Activated CD4-positive, alpha-beta memory T cell treated with anti-CD3 and anti-CD28 coated beads for 36 hours (primary cell): ENCODE measurements around the gene LRRC71. TPM values are rescaled to one million over a fixed set of nuclear protein-coding genes. Genes with fewer than 3 reads are reported as not detected.

Source experiments
- CTCF ChIA-PET: fragments of 350-600 bp; sonication (Branson Sonifier 250); formaldehyde crosslinking; loops from one replicate; lab custom pipeline; 2021; ENCODE audit warnings: antibody characterized with exemption, inconsistent platforms; lab: Charles Lee
- POLR2A ChIA-PET: fragments of 350-600 bp; sonication (Branson Sonifier 250); formaldehyde crosslinking; loops from one replicate; lab custom pipeline; 2021; ENCODE audit warnings: antibody characterized with exemption; lab: Charles Lee
- DNase-seq: peaks from one replicate; pipeline ENCODE4 v3.0.0-alpha.2; 2020
- H3K27ac Mint-ChIP-seq: one replicate; pipeline ENCODE4 v1.8.0; 2021; ENCODE audit warnings: mixed read lengths
- H3K27me3 Mint-ChIP-seq: one replicate; pipeline ENCODE4 v1.8.0; 2021; ENCODE audit warnings: mixed read lengths
- H3K36me3 Mint-ChIP-seq: one replicate; pipeline ENCODE4 v1.8.0; 2021; ENCODE audit warnings: mixed read lengths
- H3K4me1 Mint-ChIP-seq: one replicate; pipeline ENCODE4 v1.8.0; 2021; ENCODE audit warnings: low read depth, mixed read lengths
- H3K4me3 Mint-ChIP-seq: one replicate; pipeline ENCODE4 v1.8.0; 2021; ENCODE audit warnings: mild to moderate bottlenecking, mixed read lengths
- H3K9me3 Mint-ChIP-seq: one replicate; pipeline ENCODE4 v1.8.0; 2021; ENCODE audit warnings: mixed read lengths
- intact Hi-C: fragments of 100-400 bp; cut with micrococcal nuclease; formaldehyde crosslinking; loops from one replicate; pipeline ENCODE4 v1.15.1; 2023
- total RNA-seq, 2 experiments: library from RNA; stranded (reverse); gene quantifications; one replicate each; pipeline ENCODE4 v1.2.3, GENCODE V29; 2021

The LRRC71 gene
- total RNA-seq, 2 experiments from 2014 or later, result not detected

DNA sequence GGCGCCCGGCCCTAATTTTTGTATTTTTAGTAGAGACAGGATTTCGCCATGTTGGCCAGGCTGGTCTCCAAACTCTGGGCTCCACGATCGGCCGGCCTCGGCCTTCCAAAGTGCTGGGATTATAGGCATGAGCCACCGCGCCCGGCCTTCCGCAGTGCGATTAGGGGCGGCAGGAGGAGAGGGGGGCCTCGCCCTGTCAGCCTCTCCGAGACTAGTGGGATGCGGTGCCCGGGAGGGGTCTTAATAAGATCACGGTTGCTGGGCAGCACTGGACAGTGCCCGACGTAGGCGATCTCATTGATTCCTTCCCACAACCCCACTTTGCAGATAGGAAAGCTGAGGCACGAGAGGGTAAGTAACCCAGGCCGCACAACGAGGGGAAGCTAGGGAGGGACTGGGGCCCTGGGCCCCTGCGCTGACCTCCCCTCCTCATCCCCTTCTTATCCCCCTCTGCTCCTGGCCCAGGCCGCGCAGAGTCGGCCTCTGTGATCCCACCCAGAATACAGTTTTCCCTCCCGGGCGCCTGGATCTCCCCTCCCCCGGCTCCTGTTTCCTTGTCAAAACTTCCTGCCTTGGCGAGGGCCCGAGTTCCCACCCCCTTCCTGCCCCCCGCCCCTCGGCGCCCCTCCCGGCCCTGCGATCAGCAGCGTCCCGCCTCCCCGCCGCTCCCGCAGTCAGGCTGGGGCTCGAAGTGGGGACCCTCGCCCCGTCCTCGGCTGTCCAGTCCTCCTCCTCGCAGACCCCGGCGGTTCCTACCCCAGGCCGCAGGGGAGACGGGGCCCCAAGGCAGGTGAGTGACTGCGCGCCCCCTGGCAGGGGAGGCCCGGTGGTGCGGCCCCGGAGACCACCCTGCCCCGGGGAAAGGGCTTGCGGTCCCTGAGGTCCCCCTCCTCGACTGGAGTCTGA, 27.1 kb upstream of the LRRC71 start, which contains the start of gene PEAR1:
TSS of gene PEAR1 (plus strand) at position 671 of the 906 bp plus-strand sequence. CDS start 10,209 bp downstream, outside the sequence.
- Mint-ChIP-seq H3K4me3 (peak within 1 kb of the TSS; percentile 48), H3K36me3 (no peaks in the 10 kb centered on the region), H3K4me1 (peaks cover 11% of the 10 kb centered on the region), H3K27me3 (peaks cover 50% of the 10 kb centered on the region), H3K9me3 (no peaks in the 10 kb centered on the region), H3K27ac (no peak within 1 kb of the TSS)
- CTCF ChIA-PET, result interaction anchor here (0.8 to 9.3 kb wide), 11 partner anchors 17 to 344 kb away, joined by 3 to 137 read pairs (median 7); partner anchors contain the start of genes INSRR, LRRC71 and NTRK1
- intact Hi-C loops, result loop anchor here (2.0 to 10.0 kb wide), 2 partner anchors 28 to 208 kb away; partner anchors contain the start of gene LRRC71
- DNase-seq, result no peak
- POLR2A ChIA-PET, result no interaction called here

GRCh38 chr1:156894001-156894400, 26.4 kb upstream of the LRRC71 start:
- DNase-seq, result no peak
- Mint-ChIP-seq H3K36me3 (no peaks in the 10 kb centered on the region), H3K4me3 (no peak overlapping the region), H3K27ac (no peak overlapping the region), H3K27me3 (peaks cover 53% of the 10 kb centered on the region), H3K4me1 (peaks cover 13% of the 10 kb centered on the region), H3K9me3 (no peaks in the 10 kb centered on the region)
- intact Hi-C loops, result loop anchor here (10.0 kb wide), 1 partner anchor 209 kb away; no protein-coding TSS in a partner anchor
- POLR2A ChIA-PET, result no interaction called here
- CTCF ChIA-PET, result interaction anchor here (1.1 to 7.3 kb wide), 3 partner anchors 30 to 95 kb away, joined by 3 to 132 read pairs (median 89); partner anchors contain the start of gene LRRC71

DNA sequence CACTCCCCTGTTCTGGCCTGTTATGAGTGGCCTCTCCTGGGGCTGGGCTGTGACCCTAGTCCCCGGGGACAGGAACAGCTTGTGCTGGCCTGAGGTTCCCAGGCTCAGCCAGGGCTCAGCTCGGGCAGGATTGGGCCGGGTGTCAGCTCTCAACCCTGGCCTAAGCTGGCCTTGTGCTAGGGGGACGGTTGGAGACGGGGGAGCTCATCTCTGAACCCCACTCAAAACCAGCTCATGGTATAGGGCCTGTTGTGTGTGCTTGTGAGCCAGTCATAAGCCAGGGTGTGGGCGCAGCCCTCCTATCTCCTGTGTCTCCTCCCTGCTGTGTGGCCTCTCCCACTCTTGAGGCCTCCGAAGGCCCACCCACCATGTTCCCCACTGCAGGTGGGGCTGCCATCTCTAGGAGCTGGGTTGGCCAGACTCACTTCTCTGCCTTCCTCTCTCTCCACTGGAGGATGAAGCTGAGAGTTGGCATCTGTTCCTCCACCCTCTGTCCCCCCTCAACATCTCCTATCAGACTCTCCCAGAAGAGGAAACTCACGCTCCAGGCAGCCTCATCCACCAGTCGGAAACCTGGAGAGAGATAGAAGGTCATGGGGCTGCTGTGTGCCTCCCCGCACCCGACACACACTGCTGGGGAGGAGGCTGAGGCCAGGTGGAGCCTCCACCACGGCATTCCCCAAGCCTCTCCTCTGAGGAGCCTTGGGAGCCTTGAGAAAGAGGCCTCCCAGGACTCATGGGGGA, 25.5 kb upstream of the LRRC71 start:
- no peak for DNase-seq
- Mint-ChIP-seq H3K4me1 (peaks cover 13% of the 10 kb centered on the region), H3K36me3 (no peaks in the 10 kb centered on the region), H3K4me3 (no peak overlapping the region), H3K27ac (no peak overlapping the region), H3K9me3 (no peaks in the 10 kb centered on the region), H3K27me3 (peaks cover 56% of the 10 kb centered on the region)
- intact Hi-C loops, result loop anchor here (10.0 kb wide), 1 partner anchor 210 kb away; no protein-coding TSS in a partner anchor
- POLR2A ChIA-PET, result no interaction called here
- CTCF ChIA-PET, result interaction anchor here (1.1 to 7.3 kb wide), 2 partner anchors 29 to 35 kb away, joined by 3 to 132 read pairs; partner anchors contain the start of gene LRRC71

- ChIA-PET CTCF (interaction anchor here (7.3 kb wide), 1 partner anchor 29 kb away, joined by 132 read pairs; the partner anchor contains the start of gene LRRC71), POLR2A (no interaction called here)
- Mint-ChIP-seq H3K4me3 (no peak overlapping the region), H3K9me3 (no peaks in the 10 kb centered on the region), H3K27ac (no peak overlapping the region), H3K27me3 (peaks cover 54% of the 10 kb centered on the region), H3K36me3 (no peaks in the 10 kb centered on the region), H3K4me1 (peaks cover 13% of the 10 kb centered on the region)
- DNase-seq, result no peak
- intact Hi-C loops, result loop anchor here (10.0 kb wide), 1 partner anchor 211 kb away; no protein-coding TSS in a partner anchor
Observed at GRCh38 chr1:156895455-156895812, 25.0 kb upstream of the LRRC71 start.

- no peak for DNase-seq
- Mint-ChIP-seq H3K9me3 (no peaks in the 10 kb centered on the region), H3K36me3 (no peaks in the 10 kb centered on the region), H3K4me1 (peaks cover 13% of the 10 kb centered on the region), H3K27me3 (peaks cover 51% of the 10 kb centered on the region), H3K27ac (no peak overlapping the region), H3K4me3 (no peak overlapping the region)
- intact Hi-C loops, result loop anchor here (10.0 kb wide), 1 partner anchor 211 kb away; no protein-coding TSS in a partner anchor
- ChIA-PET POLR2A (no interaction called here), CTCF (interaction anchor here (7.3 kb wide), 1 partner anchor 28 kb away, joined by 132 read pairs; the partner anchor contains the start of gene LRRC71)
Observed at GRCh38 chr1:156895927-156896326, 24.5 kb upstream of the LRRC71 start.

- Mint-ChIP-seq H3K27me3 (peaks cover 45% of the 10 kb centered on the region), H3K4me1 (peaks cover 13% of the 10 kb centered on the region), H3K9me3 (no peaks in the 10 kb centered on the region), H3K36me3 (no peaks in the 10 kb centered on the region), H3K27ac (no peak overlapping the region), H3K4me3 (no peak overlapping the region)
- intact Hi-C loops, result loop anchor here (10.0 kb wide), 1 partner anchor 212 kb away; no protein-coding TSS in a partner anchor
- no peak for DNase-seq
- ChIA-PET CTCF (interaction anchor here (0.8 to 0.9 kb wide), 2 partner anchors 17 to 31 kb away, joined by 3 read pairs; no protein-coding TSS in a partner anchor), POLR2A (no interaction called here)
Observed at GRCh38 chr1:156896490-156897033, 23.9 kb upstream of the LRRC71 start.

- intact Hi-C loops, result loop anchor here (10.0 kb wide), 1 partner anchor 212 kb away; no protein-coding TSS in a partner anchor
- Mint-ChIP-seq H3K9me3 (no peaks in the 10 kb centered on the region), H3K27ac (no peak overlapping the region), H3K27me3 (peaks cover 41% of the 10 kb centered on the region), H3K4me1 (peaks cover 6% of the 10 kb centered on the region), H3K36me3 (no peaks in the 10 kb centered on the region), H3K4me3 (no peak overlapping the region)
- no peak for DNase-seq
- POLR2A ChIA-PET, result no interaction called here
- CTCF ChIA-PET, result interaction anchor here (0.8 to 1.9 kb wide), 4 partner anchors 8 to 31 kb away, joined by 3 to 9 read pairs (median 3); no protein-coding TSS in a partner anchor
Observed at GRCh38 chr1:156897078-156897825, 23.2 kb upstream of the LRRC71 start.

DNA sequence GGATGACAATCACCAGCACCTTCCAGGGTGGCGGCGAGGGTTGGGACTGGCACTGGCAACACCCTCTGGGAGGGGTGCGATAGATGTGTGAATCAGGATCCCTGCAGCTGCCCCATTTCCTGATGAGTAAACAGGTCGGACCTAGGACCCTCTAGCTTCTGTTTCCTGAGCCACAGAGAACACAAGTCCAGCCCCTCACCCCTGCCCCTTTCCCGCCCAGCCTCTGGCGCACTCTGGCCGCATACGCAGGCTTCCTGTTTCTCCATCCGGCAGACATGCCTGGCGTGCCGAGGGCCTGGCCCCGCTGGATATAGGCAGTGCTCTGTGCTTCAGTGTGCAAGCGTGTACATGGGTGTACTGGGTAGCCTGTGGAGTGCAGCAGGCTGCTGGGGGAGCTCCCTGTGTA, 22.3 kb upstream of the LRRC71 start:
- H3K9me3 Mint-ChIP-seq, result no peaks in the 10 kb centered on the region
- H3K36me3 Mint-ChIP-seq, result no peaks in the 10 kb centered on the region
- peaks cover 4% of the 10 kb centered on the region for H3K4me1 Mint-ChIP-seq
- H3K4me3 Mint-ChIP-seq, result no peak overlapping the region
- peaks cover 37% of the 10 kb centered on the region for H3K27me3 Mint-ChIP-seq
- CTCF ChIA-PET, result interaction anchor here (1.0 to 1.9 kb wide), 6 partner anchors 8 to 101 kb away, joined by 3 to 9 read pairs (median 4); no protein-coding TSS in a partner anchor
- intact Hi-C loops, result loop anchor here (10.0 kb wide), 1 partner anchor 213 kb away; no protein-coding TSS in a partner anchor
- no peak for DNase-seq
- H3K27ac Mint-ChIP-seq, result no peak overlapping the region
- POLR2A ChIA-PET, result no interaction called here

DNA sequence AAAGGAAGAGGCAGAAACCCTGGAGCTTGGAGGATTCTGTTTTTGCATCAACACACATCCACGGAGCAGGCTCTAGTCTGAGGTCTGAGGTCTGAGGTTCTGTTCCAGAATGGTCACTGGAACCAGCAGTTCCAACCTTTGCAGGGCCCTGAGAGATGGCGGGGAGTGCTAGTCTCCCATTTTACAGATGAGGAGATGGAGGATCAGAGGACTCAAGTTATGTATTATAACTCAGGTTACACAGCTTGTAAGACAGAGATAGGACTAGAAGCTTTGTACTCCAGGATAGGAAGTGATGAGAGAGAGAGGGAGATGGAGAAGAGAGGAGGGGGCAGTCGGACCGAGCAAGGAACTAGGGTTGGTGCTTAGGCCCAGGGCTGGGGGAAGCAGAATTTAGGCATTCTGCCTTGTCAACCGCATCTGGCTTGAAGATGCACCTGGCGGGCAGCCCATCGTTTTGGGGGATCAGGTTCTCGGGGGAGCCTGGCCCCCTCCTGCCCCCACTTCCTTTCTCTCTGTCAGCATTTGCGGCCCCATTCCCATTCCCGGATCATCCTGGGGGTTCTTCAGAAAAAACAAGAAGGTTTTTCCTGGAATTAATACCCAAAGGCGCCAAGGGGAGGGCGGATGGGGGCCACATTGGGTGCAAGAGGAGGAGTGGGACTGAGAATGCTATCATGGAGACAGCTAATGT, 21.3 kb upstream of the LRRC71 start:
- CTCF ChIA-PET, result interaction anchor here (1.1 to 1.9 kb wide), 7 partner anchors 9 to 102 kb away, joined by 3 to 9 read pairs (median 3); no protein-coding TSS in a partner anchor
- Mint-ChIP-seq H3K9me3 (no peaks in the 10 kb centered on the region), H3K36me3 (no peaks in the 10 kb centered on the region), H3K4me1 (peaks cover 2% of the 10 kb centered on the region), H3K4me3 (no peak overlapping the region), H3K27ac (no peak overlapping the region), H3K27me3 (peaks cover 32% of the 10 kb centered on the region)
- intact Hi-C loops, result loop anchor here (10.0 kb wide), 1 partner anchor 214 kb away; no protein-coding TSS in a partner anchor
- POLR2A ChIA-PET, result interaction anchor here (1.0 kb wide), 1 partner anchor 14 kb away, joined by 3 read pairs; no protein-coding TSS in a partner anchor
- no peak for DNase-seq
